Aorta (tissue), 5 donors: Measurements from ENCODE around the gene RSPH3. TPM values are rescaled to one million over a fixed set of nuclear protein-coding genes. Genes with fewer than 3 reads are reported as not detected.
"Not testable (repeated sequence)": the region's sequence is repeated elsewhere in the genome, so short reads cannot be mapped to it uniquely, and the experiment has no call there.

Experiments used
- ATAC-seq: fragments of 200-7000 bp; cut with Tn5 transposase; one replicate; pipeline ENCODE4 v1.9.1; 2022; ENCODE audit warnings: moderate library complexity; ENCODE audit not compliant: low FRiP score
- DNase-seq, 2 donors: peaks; one replicate each; pipeline ENCODE4 v3.0.0-alpha.2; 2020
- H3K27ac ChIP-seq, 2 donors: one replicate each; pipeline ENCODE4 v1.5.1; 2013; ENCODE audit warnings: low read length in 2 of 2, mild to moderate bottlenecking in 2 of 2, moderate library complexity in 2 of 2, control low read depth in 1 of 2, inconsistent platforms in 1 of 2, low read depth in 1 of 2
- H3K27me3 ChIP-seq, 2 donors: one replicate each; pipeline ENCODE4 v1.6.1; 2013; ENCODE audit warnings: control low read depth in 1 of 2, low read length in 1 of 2, mild to moderate bottlenecking in 1 of 2, moderate library complexity in 1 of 2; ENCODE audit not compliant: insufficient read depth in 2 of 2, control insufficient read depth in 1 of 2
- H3K36me3 ChIP-seq, 2 donors: one replicate each; pipeline ENCODE4 v1.6.1; 2013; ENCODE audit warnings: control low read depth in 1 of 2, low read length in 1 of 2, mild to moderate bottlenecking in 1 of 2; ENCODE audit not compliant: insufficient read depth in 2 of 2, control insufficient read depth in 1 of 2
- H3K4me1 ChIP-seq, 2 donors: one replicate each; pipeline ENCODE4 v1.6.1; 2013; ENCODE audit warnings: low read length in 2 of 2, control low read depth in 1 of 2, mild to moderate bottlenecking in 1 of 2, moderate library complexity in 1 of 2; ENCODE audit not compliant: insufficient read depth in 2 of 2, control insufficient read depth in 1 of 2
- H3K4me3 ChIP-seq, 2 donors: one replicate each; pipeline ENCODE4 v1.5.1; 2013; ENCODE audit warnings: low read length in 2 of 2, control low read depth in 1 of 2, mild to moderate bottlenecking in 1 of 2
- H3K9me3 ChIP-seq: one replicate; pipeline ENCODE4 v1.6.1; 2013; ENCODE audit warnings: mild to moderate bottlenecking, low read length; ENCODE audit not compliant: control insufficient read depth
- WGBS, 2 donors: extraction: QIAGEN DNeasy Blood & Tissue Kit; methylation state at CpG; one replicate each; pipeline ENCODE4 v1.1.7; 2013; 5-methylcytosine and 5-hydroxymethylcytosine counted together
- intact Hi-C, 2 donors: fragments of 100-400 bp; cut with DNase I; formaldehyde crosslinking; loops; one replicate each; pipeline versions ENCODE4 v1.14.2 to v1.15.0; 2022
- polyA plus RNA-seq, 2 donors: library from polyadenylated mRNA; stranded (reverse); fragments of 200-250 nt; gene quantifications; one replicate each; pipeline ENCODE4 v1.2.3, GENCODE V29; 2013
- total RNA-seq, 2 donors: library from RNA; stranded (reverse); fragmentation: NEBNext Ultra II Directional; extraction: Animal tissue kit (Norgen Biotek cat#: 25700); gene quantifications; one replicate each; pipeline ENCODE4 v1.2.1, GENCODE V29; 2021
- donor health status: healthy with polysubstance abuse.
- donor health status: Bipolar disorder and iron deficiency.
- donor health status: DM: no; HTN: no; CAD: no.
- donor health status: DM: no; HTN: no; CAD: no.
- donor health status: DM: yes; HTN: yes; CAD: no.

The RSPH3 gene
- total and polyA plus RNA-seq, 4 donors: 2.7 to 8.1 (median 4.7) TPM

DNA sequence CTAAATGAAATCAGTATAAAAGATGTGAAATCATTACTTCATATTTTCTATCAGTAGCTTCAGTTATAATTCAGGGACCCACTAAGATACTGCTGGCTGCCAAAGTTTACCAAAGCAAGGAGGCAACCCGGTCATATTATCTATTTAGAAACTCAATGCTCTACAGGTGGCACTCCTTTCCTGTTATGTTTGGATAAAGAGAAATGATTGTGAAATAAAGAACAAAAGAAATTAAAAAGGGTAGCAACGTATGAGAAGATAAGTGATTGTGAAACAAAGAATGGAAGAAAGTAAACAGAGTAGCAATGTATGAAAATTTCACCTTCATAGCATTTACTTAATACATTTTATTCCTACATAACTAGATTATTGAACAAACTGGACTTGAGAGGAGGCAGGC lies 45.2 kb downstream of the RSPH3 start:
- no peak for DNase-seq
- no peak for ATAC-seq
- no peak overlapping the region for H3K4me3 ChIP-seq
- no peaks in the 10 kb centered on the region for H3K27me3 ChIP-seq
- intact Hi-C loops: no loop called here
- H3K4me1 ChIP-seq: no peaks in the 10 kb centered on the region
- peaks cover 2% of the 10 kb centered on the region for H3K9me3 ChIP-seq
- H3K36me3 ChIP-seq: no peaks in the 10 kb centered on the region
- H3K27ac ChIP-seq: no peak overlapping the region
- 60 to 67% methylated on average over 2 of the region's 2 CpGs for WGBS, 2 donors

GRCh38 chr6:158952011-158952410 lies 48.0 kb downstream of the RSPH3 start:
- ATAC-seq, H3K4me3 ChIP-seq, H3K27me3 ChIP-seq, H3K4me1 ChIP-seq, DNase-seq, H3K9me3 ChIP-seq, H3K27ac ChIP-seq, intact Hi-C loops, H3K36me3 ChIP-seq: not testable (repeated sequence)
- 93 to 97% methylated on average over 3 of the region's 3 CpGs for WGBS, 2 donors

DNA sequence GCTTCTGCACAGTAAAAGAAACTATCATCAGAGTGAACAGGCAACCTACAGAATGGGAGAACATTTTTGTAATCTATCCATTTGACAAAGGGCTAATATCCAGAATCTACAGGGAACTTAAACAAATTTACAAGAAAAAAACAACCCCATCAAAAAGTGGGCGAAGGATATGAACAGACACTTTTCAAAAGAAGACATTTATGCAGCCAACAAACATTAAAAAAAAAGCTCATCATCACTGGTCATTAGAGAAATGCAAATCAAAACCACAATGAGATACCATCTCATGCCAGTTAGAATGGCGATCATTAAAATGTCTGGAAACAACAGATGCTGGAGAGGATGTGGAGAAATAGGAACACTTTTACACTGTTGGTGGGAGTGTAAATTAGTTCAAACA lies 48.4 kb downstream of the RSPH3 start:
- intact Hi-C loops, H3K27me3 ChIP-seq, H3K4me3 ChIP-seq, ATAC-seq, H3K27ac ChIP-seq, DNase-seq, H3K9me3 ChIP-seq, H3K4me1 ChIP-seq, H3K36me3 ChIP-seq: not testable (repeated sequence)
- whole genome bisulfite sequencing, 2 donors: 97 to 99% methylated on average over 2 of the region's 2 CpGs

DNA sequence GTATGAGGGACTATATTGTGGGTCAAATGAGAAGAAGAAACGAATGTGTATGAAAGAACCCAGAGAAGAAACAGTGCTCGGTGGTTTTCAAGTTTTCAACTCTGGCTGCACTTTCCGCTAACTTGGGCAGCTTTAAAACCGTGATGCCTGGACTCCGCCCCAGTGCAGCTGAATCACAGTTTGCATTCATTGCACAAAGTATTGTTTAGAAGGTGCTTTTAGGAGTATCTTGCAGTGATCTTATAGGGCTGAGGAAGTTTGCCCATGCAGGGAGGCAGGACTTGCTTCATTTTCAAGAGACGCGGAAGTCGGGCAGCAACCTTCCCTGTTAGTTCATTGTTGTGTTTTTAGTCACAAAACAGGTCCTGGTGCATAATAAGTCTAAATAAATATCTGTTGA lies 52.7 kb downstream of the RSPH3 start:
- Histone ChIP-seq H3K27ac (no peak overlapping the region), H3K27me3 (no peaks in the 10 kb centered on the region), H3K9me3 (no peaks in the 10 kb centered on the region), H3K4me3 (no peak overlapping the region), H3K4me1 (no peaks in the 10 kb centered on the region), H3K36me3 (no peaks in the 10 kb centered on the region)
- ATAC-seq: no peak
- 67 to 69% methylated on average over 8 of the region's 8 CpGs for WGBS, 2 donors
- intact Hi-C loops: no loop called here
- DNase-seq: no peak

DNA sequence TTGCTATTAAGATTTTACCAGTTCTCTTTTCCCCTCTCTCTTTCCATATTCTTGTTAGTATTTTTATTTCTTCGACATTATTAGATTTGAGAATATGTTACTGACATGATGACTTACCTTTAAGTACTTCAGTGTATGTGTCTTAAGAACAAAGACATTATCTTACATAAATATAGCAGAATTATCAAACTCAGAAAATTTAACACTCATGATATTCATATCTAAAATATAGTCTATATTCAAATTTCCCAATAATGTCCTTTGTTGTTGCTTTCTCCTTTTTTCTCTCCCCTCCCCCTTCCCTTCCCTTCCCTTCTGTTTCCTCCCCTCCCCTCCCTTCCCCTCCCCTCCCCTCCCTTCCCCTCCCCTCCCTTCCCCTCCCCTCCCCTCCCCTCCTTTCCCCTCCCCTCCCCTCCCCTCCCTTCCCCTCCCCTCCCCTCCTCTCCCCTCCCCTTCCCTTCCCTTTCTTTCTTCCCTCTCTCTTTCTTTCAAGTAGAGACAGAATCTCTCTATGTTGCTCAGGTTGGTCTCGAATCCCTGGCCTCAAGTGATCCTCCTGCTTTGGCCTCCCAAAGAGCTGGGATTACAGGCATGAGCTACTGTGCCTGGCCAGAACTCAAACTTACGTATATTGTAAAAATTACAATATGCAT lies 56.5 kb downstream of the RSPH3 start:
- DNase-seq (no peak), ATAC-seq (no peak)
- H3K27me3 ChIP-seq: no peaks in the 10 kb centered on the region
- no peaks in the 10 kb centered on the region for H3K9me3 ChIP-seq
- no peak overlapping the region for H3K27ac ChIP-seq
- H3K4me3 ChIP-seq: no peak overlapping the region
- H3K36me3 ChIP-seq: no peaks in the 10 kb centered on the region
- H3K4me1 ChIP-seq: no peaks in the 10 kb centered on the region
- WGBS, 2 donors: 96% methylated on average over 3 of the region's 3 CpGs
- intact Hi-C loops: no loop called here

DNA sequence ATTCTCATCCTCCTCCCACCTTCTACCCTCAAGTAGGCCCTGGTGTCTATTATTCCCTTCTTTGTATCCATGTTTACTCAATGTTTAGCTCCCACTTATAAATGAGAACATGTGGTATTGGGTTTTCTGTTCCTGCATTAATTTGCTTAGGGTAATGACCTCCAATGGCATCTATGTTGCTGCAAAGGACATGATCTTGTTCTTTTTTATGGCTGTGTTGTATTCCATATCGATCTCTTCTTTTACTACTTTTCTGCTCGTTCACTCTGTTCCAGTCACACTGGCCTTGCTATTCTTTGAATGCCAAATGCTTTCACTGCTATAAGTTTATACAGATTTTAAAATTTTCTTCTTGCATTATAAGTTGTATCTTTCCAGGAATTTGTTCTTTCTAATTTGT lies 57.7 kb downstream of the RSPH3 start:
- no peaks in the 10 kb centered on the region for H3K27me3 ChIP-seq
- H3K9me3 ChIP-seq: no peaks in the 10 kb centered on the region
- H3K27ac ChIP-seq: no peak overlapping the region
- no peaks in the 10 kb centered on the region for H3K36me3 ChIP-seq
- no peak overlapping the region for H3K4me3 ChIP-seq
- DNase-seq (no peak), ATAC-seq (no peak)
- H3K4me1 ChIP-seq: no peaks in the 10 kb centered on the region
- intact Hi-C loops: no loop called here
- 95 to 97% methylated on average over 2 of the region's 2 CpGs for WGBS, 2 donors

- no peak overlapping the region for H3K4me3 ChIP-seq
- WGBS, 2 donors: 75 to 97% methylated on average over 2 of the region's 2 CpGs
- no peaks in the 10 kb centered on the region for H3K27me3 ChIP-seq
- H3K9me3 ChIP-seq: no peaks in the 10 kb centered on the region
- H3K4me1 ChIP-seq: no peaks in the 10 kb centered on the region
- H3K27ac ChIP-seq: no peak overlapping the region
- H3K36me3 ChIP-seq: no peaks in the 10 kb centered on the region
- DNase-seq: no peak
- no peak for ATAC-seq
- intact Hi-C loops: no loop called here
Observed at GRCh38 chr6:158941246-158941645, 58.8 kb downstream of the RSPH3 start.

DNA sequence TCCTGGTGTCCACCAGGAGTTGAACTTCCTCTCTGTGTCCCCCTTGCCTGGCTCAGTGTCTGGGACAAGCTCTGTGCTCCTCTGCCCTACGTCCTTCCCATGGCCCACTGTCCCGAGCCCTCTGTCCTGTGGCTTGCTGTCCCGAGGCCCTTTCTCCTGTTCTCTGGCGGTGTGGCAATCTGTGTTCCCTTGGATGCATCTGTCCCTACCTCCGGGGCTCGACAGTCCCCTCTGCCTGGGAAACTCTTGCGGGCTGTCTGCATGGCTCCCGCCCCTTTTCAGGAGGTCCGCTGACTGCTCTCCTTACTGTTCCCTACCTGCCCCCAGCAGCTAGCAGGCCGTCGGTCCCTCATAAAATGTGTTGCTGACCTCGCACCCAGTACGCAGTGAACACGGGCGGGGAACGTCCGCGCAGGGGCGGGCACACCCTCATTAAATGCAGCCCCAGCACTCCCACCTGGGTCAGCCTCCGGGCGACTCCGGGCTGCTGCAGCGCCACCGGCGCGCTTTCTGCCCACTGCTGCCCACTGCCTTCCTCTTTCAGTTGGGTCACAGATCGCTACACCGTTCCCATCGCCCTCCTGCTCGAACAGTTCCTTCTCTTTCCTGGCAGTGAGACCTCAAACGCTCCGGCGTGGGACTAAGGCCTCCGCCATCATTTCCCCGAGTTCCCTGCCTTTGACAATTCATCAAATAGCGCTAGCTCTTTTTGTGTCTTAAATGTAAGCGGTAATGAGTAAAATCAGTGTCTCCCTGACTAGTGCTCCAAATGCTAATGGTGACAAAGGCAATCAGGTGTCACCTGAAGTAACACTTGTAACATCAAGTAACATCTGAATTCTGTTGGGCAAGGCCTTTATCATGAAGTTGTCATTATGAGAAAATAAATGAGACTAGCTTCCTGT lies 60.5 kb downstream of the RSPH3 start:
- intact Hi-C loops: no loop called here
- peak overlapping the region in 1 of 2 donors; percentile 0 for H3K4me3 ChIP-seq
- DNase-seq (no peak), ATAC-seq (peak; percentile 50)
- H3K9me3 ChIP-seq: no peaks in the 10 kb centered on the region
- WGBS, 2 donors: 16 to 24% methylated on average over 33 to 37 of the region's 37 CpGs
- H3K27ac ChIP-seq: no peak overlapping the region
- no peaks in the 10 kb centered on the region for H3K4me1 ChIP-seq
- H3K36me3 ChIP-seq: no peaks in the 10 kb centered on the region
- no peaks in the 10 kb centered on the region for H3K27me3 ChIP-seq

DNA sequence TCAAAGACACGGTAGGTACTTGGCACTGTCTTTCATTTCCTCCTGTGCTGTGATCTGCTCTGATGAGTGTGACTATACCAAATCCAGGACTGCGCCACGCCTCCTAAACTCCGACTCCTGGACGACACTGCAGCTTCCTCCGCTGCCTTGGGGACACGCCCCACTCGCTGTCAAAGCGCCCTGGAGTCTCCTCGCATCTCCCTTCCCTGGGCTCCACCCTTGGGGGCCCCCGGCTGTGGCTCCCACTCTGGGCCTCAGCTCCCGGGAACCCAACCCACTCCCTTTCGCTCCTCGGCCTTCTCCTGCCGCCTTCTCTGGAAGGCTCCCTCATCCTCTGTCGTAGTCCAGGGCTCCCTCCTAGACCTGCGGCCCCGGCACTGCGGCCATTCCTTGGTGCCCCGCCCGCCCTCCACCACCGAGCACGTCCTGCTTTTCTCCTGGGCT lies 61.2 kb downstream of the RSPH3 start:
- H3K4me1 ChIP-seq: no peaks in the 10 kb centered on the region
- ATAC-seq (peak; percentile 29), DNase-seq (no peak)
- H3K27ac ChIP-seq: no peak overlapping the region
- intact Hi-C loops: no loop called here
- peak overlapping the region in 1 of 2 donors; percentile 0 for H3K4me3 ChIP-seq
- 34 to 49% methylated on average over 23 of the region's 23 CpGs for WGBS, 2 donors
- H3K9me3 ChIP-seq: no peaks in the 10 kb centered on the region
- H3K36me3 ChIP-seq: no peaks in the 10 kb centered on the region
- H3K27me3 ChIP-seq: no peaks in the 10 kb centered on the region
